Mammary epithelial cell (primary cell): ENCODE measurements around the gene ECHDC3.

ENCODE experiments used
- EZH2 ChIP-seq: IDR thresholded peaks from 2 replicates; pipeline ENCODE4 v1.6.1; 2012; ENCODE audit warnings: low read length, inconsistent platforms, borderline replicate concordance
- TF ChIP-seq, protein P1 (sequence below), 2 donors: IDR thresholded peaks in 1 of 2; conservative IDR thresholded peaks in 1 of 2; 2 replicates each; pipeline ENCODE4 v1.5.1; 2011 to 2012; ENCODE audit warnings: inconsistent platforms in 2 of 2, low read length in 2 of 2, mild to moderate bottlenecking in 2 of 2, control low read depth in 1 of 2, low read depth in 1 of 2; ENCODE audit not compliant: insufficient read depth in 1 of 2; ENCODE audit errors: extremely low read depth in 1 of 2

DNA sequence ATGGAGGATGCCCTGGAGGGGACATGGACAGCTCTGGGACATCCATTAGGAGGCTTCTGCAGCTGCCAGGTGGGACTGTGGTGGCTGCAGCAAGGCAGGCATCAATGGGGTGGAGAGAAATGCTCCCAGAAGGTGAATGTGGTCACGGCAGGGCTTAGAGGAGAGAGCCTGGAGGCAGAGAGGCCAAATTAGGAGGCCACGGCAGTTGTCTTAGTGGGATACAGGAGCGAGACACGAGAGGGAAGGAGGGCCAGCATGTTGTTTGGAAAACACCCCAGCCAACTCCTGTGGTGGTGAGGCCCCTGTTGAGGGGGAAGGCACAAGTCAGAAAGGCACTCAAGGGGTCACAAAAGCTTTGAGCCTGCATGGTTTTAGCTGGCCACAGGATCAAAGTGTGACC lies 14.6 kb upstream of the ECHDC3 start:
- TF ChIP-seq, protein P1, sequence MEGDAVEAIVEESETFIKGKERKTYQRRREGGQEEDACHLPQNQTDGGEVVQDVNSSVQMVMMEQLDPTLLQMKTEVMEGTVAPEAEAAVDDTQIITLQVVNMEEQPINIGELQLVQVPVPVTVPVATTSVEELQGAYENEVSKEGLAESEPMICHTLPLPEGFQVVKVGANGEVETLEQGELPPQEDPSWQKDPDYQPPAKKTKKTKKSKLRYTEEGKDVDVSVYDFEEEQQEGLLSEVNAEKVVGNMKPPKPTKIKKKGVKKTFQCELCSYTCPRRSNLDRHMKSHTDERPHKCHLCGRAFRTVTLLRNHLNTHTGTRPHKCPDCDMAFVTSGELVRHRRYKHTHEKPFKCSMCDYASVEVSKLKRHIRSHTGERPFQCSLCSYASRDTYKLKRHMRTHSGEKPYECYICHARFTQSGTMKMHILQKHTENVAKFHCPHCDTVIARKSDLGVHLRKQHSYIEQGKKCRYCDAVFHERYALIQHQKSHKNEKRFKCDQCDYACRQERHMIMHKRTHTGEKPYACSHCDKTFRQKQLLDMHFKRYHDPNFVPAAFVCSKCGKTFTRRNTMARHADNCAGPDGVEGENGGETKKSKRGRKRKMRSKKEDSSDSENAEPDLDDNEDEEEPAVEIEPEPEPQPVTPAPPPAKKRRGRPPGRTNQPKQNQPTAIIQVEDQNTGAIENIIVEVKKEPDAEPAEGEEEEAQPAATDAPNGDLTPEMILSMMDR (conservative IDR thresholded peaks at IDR 0.05 in 1 of 2, IDR thresholded peaks at IDR 0.05 in 1 of 2; ENCODE audit: extremely low read depth in 1 of 2, insufficient read depth in 1 of 2, low read depth in 1 of 2, low read length in 2 of 2), result no peak
- no peak for TF ChIP-seq EZH2
